ENCODE data around the gene TMEM120B.

DNA sequence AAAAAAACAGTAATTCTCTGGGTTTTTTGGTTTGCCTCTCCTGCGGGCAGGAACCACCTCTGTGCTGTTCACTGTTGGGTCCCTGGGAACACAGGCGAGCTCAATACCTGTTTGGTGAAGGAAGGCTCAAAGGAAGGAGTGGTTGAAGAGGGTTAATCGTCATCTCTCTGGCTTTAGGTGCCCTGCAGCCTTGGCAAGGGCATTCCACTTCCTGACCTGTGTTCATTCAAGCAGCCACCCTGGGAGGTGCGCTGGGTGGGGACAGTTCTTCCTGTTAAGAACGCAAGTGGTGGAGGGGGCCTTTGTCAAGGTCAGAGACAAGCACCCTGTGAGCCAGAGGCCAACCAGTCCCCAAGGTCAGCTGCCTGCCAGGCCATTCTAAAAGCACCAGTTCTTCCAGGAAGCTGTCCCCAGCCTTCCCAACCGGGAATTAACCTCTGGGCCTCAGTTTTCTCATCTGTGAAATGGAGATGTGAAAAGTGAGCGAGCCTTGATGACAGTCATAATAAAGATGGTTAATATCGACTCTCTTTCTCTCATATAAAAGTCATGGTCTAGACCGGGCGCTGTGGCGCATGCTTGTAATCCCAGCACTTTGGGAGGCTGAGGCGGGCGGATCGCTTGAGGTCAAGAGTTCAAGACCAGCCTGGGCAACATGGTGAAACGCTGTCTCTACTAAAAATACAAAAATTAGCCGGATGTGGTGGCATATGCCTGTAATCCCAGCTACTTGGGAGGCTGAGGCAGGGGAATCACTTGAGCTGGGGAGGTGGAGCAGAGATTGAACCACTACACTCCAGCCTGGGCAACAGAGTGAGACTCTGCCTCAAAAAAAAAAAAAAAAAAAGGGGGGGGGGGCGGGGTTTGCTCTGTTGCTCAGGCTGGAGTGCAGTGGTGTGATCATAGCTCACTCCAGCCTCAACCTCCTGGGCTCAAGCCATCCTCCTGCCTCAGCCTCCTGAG is 74.8 kb downstream of the TMEM120B start:
- TF ChIP-seq EGR1 (IDR thresholded peaks at IDR 0.05; ENCODE audit: low read depth) (no peak), POLR2AphosphoS5 (IDR thresholded peaks at IDR 0.05; ENCODE audit: low read depth, low read length) (0 out of 2 replicates have a peak, but pooled peaks have one; percentile 39), POLR2A (IDR thresholded peaks at IDR 0.05; ENCODE audit: borderline replicate concordance, extremely low read depth, insufficient read depth, insufficient read length) (no peak), SIN3A (IDR thresholded peaks at IDR 0.05; ENCODE audit: low read depth) (no peak), EZH2 (IDR thresholded peaks at IDR 0.05) (no peak)

Data from HCT116 (cell line).